Retinal pigment epithelial cell (primary cell): ENCODE results near the gene HBS1L.

Source experiments
- DNase-seq: peaks from one replicate; pipeline ENCODE4 v3.0.0-alpha.2; 2010; ENCODE audit warnings: low read depth
- H3K4me3 ChIP-seq: 2 replicates; pipeline ENCODE4 v1.5.1; 2011; ENCODE audit warnings: mild to moderate bottlenecking, low read length, control low read depth, moderate library complexity
- CTCF ChIP-seq: conservative IDR thresholded peaks from 2 replicates; pipeline ENCODE4 v1.5.1; 2011; ENCODE audit warnings: low read depth, low read length, control low read depth, inconsistent platforms

HBS1L gene

DNA sequence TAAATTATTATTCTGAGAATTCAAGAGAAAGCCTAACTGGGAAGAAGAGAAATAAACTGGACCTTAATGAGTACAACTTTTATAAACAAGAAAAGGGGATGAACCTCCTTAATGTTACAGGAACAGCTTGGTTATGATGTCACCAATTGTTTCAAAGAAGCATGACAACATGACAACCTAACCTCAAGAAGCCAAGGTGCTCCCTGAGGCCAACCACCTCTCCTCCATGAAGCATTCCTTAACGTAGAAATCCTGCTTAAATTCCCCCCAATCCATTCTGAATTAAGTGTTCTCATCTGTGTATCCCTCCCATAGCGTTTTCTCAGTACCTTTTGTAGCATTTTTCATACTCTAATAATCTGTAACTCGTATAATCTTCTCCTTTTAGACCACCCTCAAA lies 1.7 kb downstream of the HBS1L start:
- H3K4me3 ChIP-seq: no peak overlapping the region
- no peak for DNase-seq
- no peak for TF ChIP-seq CTCF

- DNase-seq: no peak
- no peak for TF ChIP-seq CTCF
- no peak overlapping the region for H3K4me3 ChIP-seq
Measured at GRCh38 chr6:135048915-135049314, 5.7 kb downstream of the HBS1L start.

DNA sequence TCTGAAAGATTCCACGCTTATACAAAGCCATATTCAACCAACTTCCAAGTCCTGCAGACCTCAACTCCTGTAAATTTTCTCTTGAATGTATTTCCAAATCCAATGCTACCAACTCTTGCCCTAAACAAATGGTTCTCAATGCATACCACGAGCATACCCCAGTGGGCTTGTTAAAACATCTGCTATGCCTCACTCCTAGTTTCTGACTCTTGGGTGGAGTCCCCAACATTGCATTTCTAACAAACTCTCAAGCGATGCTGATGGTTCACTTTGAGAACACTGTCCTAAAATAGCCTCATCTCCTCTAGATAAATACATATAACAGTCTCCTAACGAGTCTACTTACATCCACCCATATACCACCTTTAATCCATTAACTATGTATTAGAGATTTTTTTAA lies 7.3 kb downstream of the HBS1L start:
- no peak for DNase-seq
- no peak for TF ChIP-seq CTCF
- no peak overlapping the region for H3K4me3 ChIP-seq

- no peak overlapping the region for H3K4me3 ChIP-seq
- TF ChIP-seq CTCF: no peak
- no peak for DNase-seq
Measured at GRCh38 chr6:135046912-135047311, 7.7 kb downstream of the HBS1L start.

GRCh38 chr6:135044639-135045038 lies 10.0 kb downstream of the HBS1L start:
- DNase-seq: no peak
- H3K4me3 ChIP-seq: no peak overlapping the region
- TF ChIP-seq CTCF: no peak

DNA sequence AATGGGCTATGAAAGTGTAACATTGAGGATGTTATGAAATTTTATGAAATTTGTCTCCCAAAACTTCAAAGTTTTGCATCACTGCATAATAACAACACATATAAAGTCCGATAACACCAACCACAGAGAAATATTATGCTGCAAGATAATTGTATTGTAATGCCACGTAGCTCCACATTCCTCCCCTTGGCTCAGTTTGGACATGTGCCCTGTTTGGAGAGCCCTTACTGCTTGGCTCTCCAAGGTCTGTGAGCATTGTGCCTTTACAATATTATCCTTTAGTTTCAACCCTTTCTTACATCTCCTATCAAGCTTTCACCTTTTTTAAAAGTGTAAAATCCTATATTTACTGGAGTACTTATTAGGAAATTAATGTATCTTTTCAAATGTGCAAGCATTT lies 10.8 kb downstream of the HBS1L start:
- DNase-seq: no peak
- TF ChIP-seq CTCF: no peak
- H3K4me3 ChIP-seq: no peak overlapping the region

GRCh38 chr6:135043364-135043763 lies 11.3 kb downstream of the HBS1L start:
- no peak for TF ChIP-seq CTCF
- no peak overlapping the region for H3K4me3 ChIP-seq
- no peak for DNase-seq
